HG03571 (cell line): ENCODE results near the gene TASP1.

ENCODE experiments used
- ATAC-seq: cut with Tn5 transposase; IDR thresholded peaks from one replicate; pipeline ENCODE4 v1.9.1; 2021; ENCODE audit not compliant: unreplicated experiment

Gene TASP1

GRCh38 chr20:13447385-13448180 lies 191.1 kb downstream of the TASP1 start:
- ATAC-seq = no peak

GRCh38 chr20:13443690-13444089 lies 195.0 kb downstream of the TASP1 start:
- ATAC-seq = no peak

GRCh38 chr20:13442986-13443385 lies 195.7 kb downstream of the TASP1 start:
- ATAC-seq = no peak

GRCh38 chr20:13441388-13441787 lies 197.3 kb downstream of the TASP1 start:
- ATAC-seq = no peak

- no peak for ATAC-seq
Measured at GRCh38 chr20:13436530-13436929, 202.2 kb downstream of the TASP1 start.

GRCh38 chr20:13432126-13432525 lies 206.6 kb downstream of the TASP1 start:
- no peak for ATAC-seq

- no peak for ATAC-seq
Measured at GRCh38 chr20:13430346-13431002, 208.3 kb downstream of the TASP1 start.

GRCh38 chr20:13428684-13429083 lies 210.0 kb downstream of the TASP1 start:
- no peak for ATAC-seq

GRCh38 chr20:13426870-13427269 lies 211.9 kb downstream of the TASP1 start:
- ATAC-seq = no peak

GRCh38 chr20:13425381-13426135 lies 213.2 kb downstream of the TASP1 start:
- no peak for ATAC-seq

GRCh38 chr20:13424174-13424833 lies 214.4 kb downstream of the TASP1 start:
- ATAC-seq = no peak

GRCh38 chr20:13423472-13424173 lies 215.1 kb downstream of the TASP1 start:
- ATAC-seq = no peak

GRCh38 chr20:13422637-13423036 lies 216.1 kb downstream of the TASP1 start:
- no peak for ATAC-seq

GRCh38 chr20:13420625-13421024 lies 218.1 kb downstream of the TASP1 start:
- ATAC-seq = no peak

- no peak for ATAC-seq
Measured at GRCh38 chr20:13419477-13419876, 219.3 kb downstream of the TASP1 start.

GRCh38 chr20:13418263-13419229 lies 220.2 kb downstream of the TASP1 start:
- ATAC-seq = no peak

- no peak for ATAC-seq
Measured at GRCh38 chr20:13416531-13416930, 222.2 kb downstream of the TASP1 start.

- ATAC-seq = no peak
Measured at GRCh38 chr20:13412806-13413445, 225.8 kb downstream of the TASP1 start.

GRCh38 chr20:13404293-13404692 lies 234.4 kb downstream of the TASP1 start:
- no peak for ATAC-seq
